GM18868 (cell line): ENCODE measurements around the gene ZNF367.
"Not testable (repeated sequence)": the region's sequence is repeated elsewhere in the genome, so short reads cannot be mapped to it uniquely, and the experiment has no call there.

Source experiments
- ATAC-seq: cut with Tn5 transposase; IDR thresholded peaks from one replicate; pipeline ENCODE4 v1.9.1; 2021; ENCODE audit warnings: mild to moderate bottlenecking, moderate library complexity; ENCODE audit not compliant: unreplicated experiment

Gene ZNF367

DNA sequence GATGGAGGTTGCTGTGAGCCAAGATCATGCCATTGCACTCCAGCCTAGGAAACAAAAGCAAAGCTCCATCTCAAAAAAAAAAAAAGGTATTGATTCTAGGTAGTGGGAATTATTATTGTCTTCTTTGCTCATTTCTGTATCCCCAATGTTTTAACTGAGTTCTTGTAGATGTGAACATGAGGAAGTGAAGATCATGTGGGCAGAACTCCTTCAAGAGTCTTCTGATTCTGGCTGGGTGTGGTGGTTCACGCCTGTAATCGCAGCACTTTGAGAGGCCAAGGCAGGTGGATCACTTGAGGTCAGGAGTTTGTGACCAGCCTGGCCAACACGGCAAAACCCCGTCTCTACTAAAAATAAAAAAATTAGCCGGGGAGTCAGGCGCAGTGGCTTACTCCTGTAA lies 42.7 kb downstream of the ZNF367 start:
- ATAC-seq, result not testable (repeated sequence)

DNA sequence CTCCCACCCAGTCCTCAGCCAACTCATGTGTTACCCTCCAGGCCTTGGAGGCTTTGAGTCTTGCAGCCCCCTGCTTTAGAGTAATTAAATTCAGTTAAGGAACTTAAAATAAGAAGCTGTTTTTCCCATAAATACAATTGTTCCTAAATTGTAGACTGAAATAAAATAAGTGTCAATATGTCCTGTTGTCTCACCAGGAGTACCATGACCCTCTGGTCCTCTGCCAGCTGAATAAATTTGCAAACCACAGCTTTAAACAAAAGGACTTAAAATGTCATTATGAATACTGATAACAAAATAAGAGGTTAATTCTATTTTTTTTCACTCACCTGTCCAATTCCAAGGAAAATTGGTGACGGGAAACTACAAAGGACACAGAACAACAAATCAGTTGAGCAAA lies 50.2 kb downstream of the ZNF367 start:
- ATAC-seq, result no peak

DNA sequence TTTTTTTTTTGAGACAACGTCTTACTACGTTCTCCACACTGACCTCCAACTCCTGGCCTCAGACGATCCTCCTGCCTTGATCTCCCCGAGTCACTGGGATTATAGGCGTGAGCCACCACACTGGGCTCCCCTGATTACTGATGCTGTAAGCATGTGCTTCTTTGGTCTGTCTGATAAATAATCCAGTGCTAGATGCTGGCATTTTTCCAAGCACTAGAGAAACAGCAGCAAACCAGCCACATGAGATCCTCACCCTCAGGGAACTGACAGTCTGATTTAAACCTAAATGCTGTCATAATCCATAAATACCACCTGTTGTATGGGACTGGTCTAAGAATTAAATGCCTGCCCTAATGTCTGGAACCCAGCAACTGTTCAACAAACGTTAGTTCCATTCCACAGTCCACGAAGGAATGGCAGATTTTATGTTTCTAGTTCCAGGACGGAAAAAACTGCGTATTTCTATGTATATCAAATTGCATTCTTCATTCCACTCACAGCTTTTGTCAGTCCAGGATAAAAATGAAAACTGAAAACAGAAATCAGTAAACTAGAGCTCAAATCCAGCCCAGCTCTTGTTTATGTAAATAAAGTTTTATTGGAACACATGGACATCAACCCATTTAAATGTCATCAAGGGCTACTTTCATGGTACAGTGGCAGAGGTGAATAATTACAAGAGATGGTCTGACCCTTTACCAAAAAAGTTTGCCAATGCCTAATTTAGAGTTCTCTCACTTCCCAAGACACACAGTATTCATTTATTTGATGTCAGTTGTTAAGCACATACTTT lies 54.8 kb downstream of the ZNF367 start:
- no peak for ATAC-seq

DNA sequence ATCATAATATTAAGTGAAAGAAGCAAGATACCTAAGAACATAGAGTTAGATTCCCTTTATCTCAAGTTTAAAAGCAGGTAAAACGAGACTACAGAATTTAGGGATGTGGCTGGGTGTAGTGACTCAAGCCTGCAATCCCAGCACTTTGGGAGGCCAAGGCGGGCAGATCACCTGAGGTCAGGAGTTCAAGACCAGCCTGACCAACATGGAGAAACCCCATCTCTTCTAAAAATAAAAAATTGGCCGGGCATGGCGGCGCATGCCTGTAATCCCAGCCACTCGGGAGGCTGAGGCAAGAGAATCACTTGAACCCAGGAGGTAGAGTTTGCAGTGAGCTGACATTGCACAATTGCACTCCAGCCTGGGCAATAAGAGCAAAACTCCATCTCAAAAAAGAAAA lies 56.1 kb downstream of the ZNF367 start:
- not testable (repeated sequence) for ATAC-seq

DNA sequence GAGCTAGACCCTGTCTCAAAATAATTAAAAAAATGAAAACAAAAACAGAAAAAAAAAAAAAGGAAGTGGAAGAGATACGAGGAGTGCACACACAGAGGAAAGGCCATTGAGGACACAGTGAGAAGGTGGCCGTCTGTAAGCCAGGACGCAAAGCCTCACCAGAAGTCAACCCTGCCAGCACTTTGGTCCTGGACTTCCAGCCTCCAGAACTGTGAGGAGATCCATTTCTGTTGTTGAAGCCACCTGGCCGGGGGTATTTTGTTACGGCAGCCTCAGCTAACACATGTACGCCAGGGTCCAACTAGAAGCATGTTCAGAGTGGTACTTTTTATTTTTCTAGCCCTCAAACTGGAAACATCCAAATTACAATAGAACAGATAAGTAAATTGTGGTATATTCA lies 56.5 kb downstream of the ZNF367 start:
- ATAC-seq, result no peak

DNA sequence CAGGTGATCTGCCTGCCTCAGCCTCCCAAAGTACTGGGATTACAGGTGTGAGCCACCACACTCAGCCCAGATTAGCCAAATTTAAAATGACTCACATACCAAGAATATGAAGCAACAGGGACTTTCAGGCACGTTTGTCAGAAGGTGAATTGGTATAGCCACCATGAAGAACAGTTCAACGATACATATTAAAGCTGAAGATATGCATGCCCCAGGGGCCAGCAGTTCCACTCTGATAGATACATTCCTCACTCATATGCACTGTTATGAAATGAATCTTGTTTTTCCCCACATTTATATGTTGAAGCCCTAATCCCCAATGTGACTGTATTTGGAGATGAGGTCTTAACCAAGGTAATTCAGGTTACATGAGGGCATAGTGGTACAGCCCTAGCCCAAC lies 57.2 kb downstream of the ZNF367 start:
- no peak for ATAC-seq

DNA sequence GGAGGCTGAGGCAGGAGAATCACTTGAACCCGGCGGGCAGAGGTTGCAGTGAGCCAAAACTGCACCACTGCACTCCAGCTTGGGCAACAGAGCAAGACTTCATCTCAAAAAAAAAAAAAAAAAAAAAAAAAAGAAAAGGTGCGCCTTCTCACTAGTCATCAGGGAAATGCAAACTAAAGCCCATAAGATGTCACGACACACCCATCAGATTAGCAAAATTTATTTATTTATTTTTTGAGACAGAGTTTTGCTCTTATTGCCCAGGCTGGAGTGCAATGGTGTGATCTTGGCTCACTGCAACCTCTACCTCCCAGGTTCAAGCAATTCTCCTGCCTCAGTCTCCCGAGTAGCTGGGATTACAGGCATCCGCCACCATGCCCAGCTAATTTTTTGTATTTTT lies 57.6 kb downstream of the ZNF367 start:
- not testable (repeated sequence) for ATAC-seq

DNA sequence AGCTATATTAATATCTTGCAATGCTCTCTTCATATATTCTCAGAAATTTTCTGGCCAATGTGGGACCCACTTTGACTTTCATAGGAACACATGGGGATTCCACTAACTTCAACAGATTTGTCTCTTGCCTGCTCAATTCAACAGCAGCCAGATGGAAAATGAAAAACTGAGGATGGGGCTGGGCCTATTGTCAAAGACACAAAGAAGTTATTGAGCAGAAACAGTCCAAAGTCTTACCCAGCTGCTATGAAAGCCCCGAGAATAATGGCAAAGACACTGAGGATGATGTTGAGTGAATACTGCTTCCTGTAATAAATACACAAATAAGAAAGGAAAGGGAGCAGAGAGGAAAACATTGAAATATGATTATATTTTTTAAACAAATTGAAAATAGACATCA lies 67.3 kb downstream of the ZNF367 start:
- ATAC-seq, result no peak

DNA sequence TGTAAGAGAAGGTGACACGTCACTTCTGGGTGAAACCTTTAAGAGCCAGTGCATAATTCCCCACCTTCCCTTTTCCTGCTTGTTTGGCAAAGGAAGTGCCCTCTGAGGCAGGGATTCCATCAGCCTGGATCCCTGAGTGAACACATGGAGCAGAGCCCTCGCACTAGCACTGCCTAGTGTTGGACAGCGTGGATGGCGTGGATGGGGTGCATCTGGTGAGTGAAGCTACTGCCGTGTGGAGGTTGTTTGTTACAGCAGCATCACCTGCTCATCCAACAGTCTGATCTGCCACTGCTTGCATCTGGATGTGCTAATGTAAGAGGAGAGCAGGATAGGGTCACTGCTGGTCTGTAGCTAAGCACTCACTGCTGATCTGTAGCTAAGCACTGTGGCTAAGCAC lies 69.9 kb downstream of the ZNF367 start:
- ATAC-seq, result no peak

DNA sequence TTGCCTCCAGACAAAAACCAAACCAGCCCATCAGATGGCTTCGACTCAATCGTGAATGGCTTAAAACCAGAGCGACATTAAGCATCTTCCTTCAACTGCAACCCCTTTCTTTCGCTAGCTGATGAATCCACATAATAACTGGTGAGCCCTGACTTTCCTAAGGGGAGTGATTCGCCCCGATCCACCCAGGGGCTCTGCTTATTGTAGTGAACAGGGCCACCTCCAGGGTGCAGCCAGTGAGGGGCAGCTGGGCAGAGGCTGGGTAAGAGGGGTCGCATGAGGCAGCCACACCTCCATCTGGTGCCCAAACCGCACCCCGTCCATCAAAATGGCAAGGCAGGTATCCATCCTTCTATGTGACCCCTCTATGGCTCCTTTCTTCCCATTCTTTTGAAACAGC lies 72.6 kb downstream of the ZNF367 start:
- no peak for ATAC-seq

DNA sequence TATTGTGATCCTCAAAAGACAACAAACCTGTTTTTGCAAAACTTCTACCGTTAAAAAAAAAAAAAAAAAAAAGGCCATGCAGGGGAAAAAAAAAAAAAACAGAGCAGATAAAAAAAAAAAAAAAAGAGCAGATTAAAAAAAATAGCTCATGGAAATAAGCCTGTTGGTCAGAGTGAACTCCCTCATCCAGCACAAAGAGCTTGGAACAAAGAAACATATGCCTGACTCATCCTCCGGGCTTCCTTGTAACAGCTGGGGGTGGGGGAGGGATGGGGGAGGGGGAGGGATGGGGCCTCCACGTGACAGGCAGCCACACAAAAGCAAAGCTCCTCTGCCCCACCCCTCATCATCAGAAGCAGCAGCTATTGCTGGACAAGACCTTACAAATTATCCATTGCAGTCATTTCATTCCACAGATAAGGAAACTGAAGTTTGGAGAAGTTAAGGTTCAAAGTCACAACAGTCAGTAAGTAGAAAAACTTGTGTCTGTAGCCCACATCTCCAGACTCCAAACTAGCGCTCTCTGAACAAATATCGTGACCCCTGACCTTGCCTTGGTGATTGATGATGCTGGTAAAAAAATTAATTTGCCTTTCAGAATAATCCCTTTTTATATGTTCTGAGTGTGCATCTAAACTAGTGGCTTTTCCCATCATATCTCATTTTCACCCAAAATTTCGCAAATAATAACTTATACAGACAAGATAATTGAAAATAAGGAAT lies 73.6 kb downstream of the ZNF367 start:
- no peak for ATAC-seq

DNA sequence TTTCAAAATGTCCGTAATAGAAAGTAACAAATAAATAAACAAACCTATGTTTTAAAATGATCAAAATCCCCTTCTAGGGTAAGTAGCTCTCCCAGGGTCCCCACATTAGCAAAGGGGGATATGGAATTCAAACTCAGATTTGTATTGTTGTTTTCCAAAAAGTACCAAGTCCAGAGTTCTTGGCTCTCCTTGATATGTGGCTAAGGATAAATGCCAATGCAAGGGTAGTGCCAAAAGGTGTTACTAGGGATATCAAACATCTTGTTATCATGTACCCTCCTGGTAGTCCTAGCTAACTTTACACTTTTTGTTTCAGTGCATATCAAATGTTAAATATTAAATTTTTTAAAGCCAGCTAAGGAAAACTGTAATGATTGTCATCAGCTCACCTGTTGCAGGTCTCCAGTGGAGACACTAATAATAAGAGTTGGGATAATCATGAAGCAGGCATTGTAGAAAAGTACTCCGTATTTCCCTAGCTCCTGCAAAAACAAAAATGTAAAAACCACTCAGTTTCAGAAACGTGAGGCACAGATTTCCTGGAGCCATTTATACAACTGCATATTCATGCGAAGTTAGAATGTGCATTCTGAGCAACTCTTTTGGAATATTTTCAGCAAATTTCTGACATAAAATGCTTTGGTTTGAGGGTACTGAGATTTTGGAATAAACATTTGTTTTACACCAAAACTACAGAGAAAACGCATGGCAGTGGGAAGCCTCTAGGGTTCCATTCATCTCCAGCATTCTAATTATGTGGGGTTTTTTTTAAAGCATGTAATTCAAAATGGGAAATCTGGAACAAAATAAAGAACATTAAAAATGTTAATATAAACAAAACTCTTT lies 74.4 kb downstream of the ZNF367 start:
- no peak for ATAC-seq

DNA sequence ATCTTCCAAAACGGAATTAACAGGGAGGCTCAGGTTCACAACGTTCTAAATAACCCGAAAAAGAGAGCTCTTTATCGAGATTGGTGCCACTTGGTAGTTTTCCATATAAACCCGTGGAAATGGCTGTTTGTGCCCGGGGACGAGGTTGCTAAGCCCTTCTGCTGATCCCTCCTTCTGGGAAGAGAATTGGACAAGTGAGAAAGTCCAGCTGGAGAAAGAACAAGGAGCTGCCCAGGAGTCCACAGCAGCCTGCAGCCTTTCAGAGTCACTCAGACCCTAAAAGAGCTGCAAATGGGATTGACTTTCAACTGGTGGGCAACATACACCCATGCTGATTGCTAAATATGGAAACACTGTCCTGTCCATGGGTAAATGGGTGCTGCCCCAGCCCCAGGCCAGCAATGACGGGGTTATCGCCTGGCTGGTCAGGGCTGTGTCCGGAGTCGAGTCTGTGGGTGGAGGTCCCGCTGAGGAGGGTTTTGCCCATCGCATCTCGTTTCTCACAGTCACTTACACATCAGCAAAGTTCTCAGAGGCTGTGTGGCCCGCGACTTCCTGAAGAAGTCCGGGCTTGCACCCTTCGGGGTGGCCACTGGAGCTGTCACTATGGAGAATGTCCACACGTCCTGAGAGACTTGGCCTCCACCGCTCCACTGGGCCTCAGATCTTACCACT lies 75.5 kb downstream of the ZNF367 start:
- ATAC-seq, result no peak

DNA sequence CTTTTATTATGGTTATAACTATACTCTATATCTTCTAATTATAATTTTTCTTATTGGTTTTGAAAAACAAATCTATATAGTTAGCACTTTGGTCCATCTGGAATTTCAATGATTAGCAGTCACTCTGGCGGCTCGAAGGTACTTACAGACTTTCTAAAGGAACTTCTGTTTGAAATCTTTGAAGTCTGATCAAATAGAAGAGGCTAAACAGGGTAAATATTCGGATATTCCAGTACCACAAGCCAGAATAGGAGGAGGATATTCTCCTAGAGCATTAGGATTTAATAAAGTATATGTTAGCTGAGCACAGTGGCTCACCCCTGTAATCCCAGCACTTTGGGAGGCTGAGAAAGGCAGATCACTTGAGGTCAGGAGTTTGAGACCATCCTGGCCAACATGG lies 77.5 kb downstream of the ZNF367 start:
- ATAC-seq, result no peak

DNA sequence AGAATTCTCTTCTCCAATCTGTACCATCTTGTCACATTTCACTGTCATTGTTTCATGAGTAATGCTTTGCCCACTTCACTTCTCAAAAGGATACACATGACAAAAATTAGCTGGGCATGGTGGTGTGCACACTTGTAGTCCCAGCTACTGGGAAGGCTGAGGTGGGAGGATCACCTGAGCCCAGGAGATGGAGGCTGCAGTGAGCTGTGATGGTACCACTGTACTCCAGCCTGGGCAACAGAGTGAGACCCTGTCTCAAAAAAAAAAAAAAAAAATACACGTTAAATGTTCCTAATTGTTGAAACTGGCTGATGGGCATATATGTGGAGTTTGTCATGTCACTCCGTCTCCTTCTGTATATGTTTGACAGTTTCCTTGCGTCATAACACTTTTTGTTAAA lies 79.9 kb downstream of the ZNF367 start:
- no peak for ATAC-seq
